Immature natural killer cell (primary cell): ENCODE measurements around the gene EYS. TPM values are rescaled to one million over a fixed set of nuclear protein-coding genes. Genes with fewer than 3 reads are reported as not detected.

Source experiments
- DNase-seq, 3 donors: peaks; one replicate each; pipeline ENCODE4 v3.0.0; 2022; ENCODE audit warnings: mixed read lengths in 1 of 3
- H3K27ac Mint-ChIP-seq, 6 donors: one replicate each; pipeline ENCODE4 v1.8.0; 2020; ENCODE audit warnings: mixed read lengths in 6 of 6, mild to moderate bottlenecking in 5 of 6, inconsistent platforms in 4 of 6, moderate library complexity in 3 of 6
- H3K27me3 Mint-ChIP-seq, 3 donors: one replicate each; pipeline ENCODE4 v1.8.0; 2020 to 2021; ENCODE audit warnings: low read depth in 3 of 3, mild to moderate bottlenecking in 3 of 3, mixed read lengths in 3 of 3, moderate library complexity in 3 of 3, inconsistent platforms in 1 of 3
- H3K36me3 Mint-ChIP-seq, 3 donors: one replicate each; pipeline ENCODE4 v1.8.0; 2020; ENCODE audit warnings: mixed read lengths in 3 of 3, inconsistent platforms in 2 of 3, mild to moderate bottlenecking in 2 of 3
- H3K4me1 Mint-ChIP-seq, 2 donors: one replicate each; pipeline ENCODE4 v1.8.0; 2020; ENCODE audit warnings: inconsistent platforms in 2 of 2, mild to moderate bottlenecking in 2 of 2, mixed read lengths in 2 of 2, moderate library complexity in 1 of 2
- H3K4me3 Mint-ChIP-seq, 5 donors: one replicate each; pipeline ENCODE4 v1.8.0; 2020; ENCODE audit warnings: mild to moderate bottlenecking in 5 of 5, mixed read lengths in 5 of 5, inconsistent platforms in 3 of 5, moderate library complexity in 3 of 5
- H3K9me3 Mint-ChIP-seq, 6 donors: one replicate each; pipeline ENCODE4 v1.8.0; 2020; ENCODE audit warnings: mild to moderate bottlenecking in 6 of 6, mixed read lengths in 6 of 6, inconsistent platforms in 4 of 6, moderate library complexity in 3 of 6
- polyA plus RNA-seq, 3 donors: library from polyadenylated mRNA; unstranded; fragments of 300-500 nt; fragmentation: Illumina TruSeq; gene quantifications; one replicate each; pipeline ENCODE4 v1.2.3, GENCODE V29; 2021

The EYS gene
- polyA plus RNA-seq, 3 donors from 2014 or later: not detected

DNA sequence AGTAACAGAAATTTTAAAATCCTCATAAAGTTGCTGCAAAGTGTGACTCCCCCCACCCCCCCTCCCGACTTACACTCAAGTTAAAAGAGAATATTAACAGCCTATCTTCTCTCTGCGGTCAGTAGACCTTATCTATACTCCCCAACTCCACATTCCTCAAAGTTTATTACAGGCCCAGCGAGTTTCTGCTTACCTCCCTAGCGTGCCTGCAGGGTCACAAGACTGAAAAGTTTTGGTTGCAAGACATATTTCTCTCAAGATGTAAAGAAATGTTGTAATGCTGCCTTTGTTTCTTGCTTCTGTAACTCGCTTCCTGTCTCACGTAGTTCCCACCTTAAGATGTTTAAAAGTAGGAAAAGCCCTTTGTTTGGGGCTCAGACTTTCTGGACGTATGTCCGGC is 1371.8 kb downstream of the EYS start:
- no peaks in the 10 kb centered on the region for H3K36me3 Mint-ChIP-seq
- no peaks in the 10 kb centered on the region for H3K4me1 Mint-ChIP-seq
- H3K27me3 Mint-ChIP-seq: peaks cover 0 to 1% (median 0%) of the 10 kb centered on the region in 3 donors
- no peak for DNase-seq
- no peak overlapping the region for H3K27ac Mint-ChIP-seq
- H3K4me3 Mint-ChIP-seq: no peak overlapping the region
- peaks cover 16 to 69% (median 35%) of the 10 kb centered on the region in 6 donors for H3K9me3 Mint-ChIP-seq

DNA sequence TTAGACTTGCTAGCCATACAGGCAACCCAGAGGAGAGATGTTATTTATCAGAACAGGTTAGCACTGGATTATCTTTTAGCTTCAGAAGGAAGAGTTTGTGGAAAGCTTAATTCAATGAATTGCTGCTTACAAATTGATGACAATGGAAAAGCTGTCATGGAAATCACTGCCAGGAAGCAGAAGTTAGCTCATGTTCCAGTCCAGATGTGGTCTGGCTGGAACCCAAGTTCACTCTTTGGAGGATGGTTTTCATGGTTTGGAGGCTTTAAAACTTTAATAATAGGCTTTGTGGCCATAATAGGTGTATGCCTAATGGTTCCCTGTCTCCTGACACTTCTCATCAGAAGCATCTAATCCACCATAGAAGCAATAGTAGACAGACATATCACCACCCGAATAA is 1372.4 kb downstream of the EYS start:
- no peak overlapping the region for H3K27ac Mint-ChIP-seq
- no peak overlapping the region for H3K4me3 Mint-ChIP-seq
- H3K27me3 Mint-ChIP-seq: no peaks in the 10 kb centered on the region
- no peak for DNase-seq
- H3K9me3 Mint-ChIP-seq: peaks cover 16 to 69% (median 36%) of the 10 kb centered on the region in 6 donors
- H3K36me3 Mint-ChIP-seq: no peaks in the 10 kb centered on the region
- H3K4me1 Mint-ChIP-seq: no peaks in the 10 kb centered on the region

DNA sequence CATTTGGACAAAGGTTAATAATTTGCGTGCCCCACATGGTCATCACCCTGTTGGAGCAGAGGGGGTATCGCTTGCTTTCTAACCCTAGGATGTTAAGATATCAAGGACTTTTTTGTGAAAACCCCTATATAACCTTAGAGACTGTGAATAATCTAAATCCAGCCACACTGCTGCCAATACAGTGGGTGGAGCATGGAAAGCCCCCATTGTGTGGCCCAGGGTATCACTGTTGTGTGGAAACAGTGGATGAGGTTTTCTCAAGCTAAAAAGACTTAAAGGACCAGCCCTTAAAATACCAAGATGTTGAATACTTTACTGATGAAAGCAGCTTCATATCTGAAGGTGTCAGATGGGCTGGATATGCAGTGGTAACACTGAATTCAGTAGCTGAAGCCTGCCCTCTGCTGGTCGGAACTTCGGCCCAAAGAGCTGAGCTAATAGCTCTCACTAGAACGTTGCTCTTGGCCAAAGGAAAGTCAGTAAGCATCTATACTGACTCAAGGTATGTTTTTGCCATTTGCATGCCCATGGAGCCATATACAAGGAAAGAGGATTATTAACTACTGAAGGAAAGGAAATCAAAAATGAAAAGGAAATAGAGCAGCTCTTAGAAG is 1376.2 kb downstream of the EYS start:
- no peaks in the 10 kb centered on the region for H3K27me3 Mint-ChIP-seq
- H3K27ac Mint-ChIP-seq: no peak overlapping the region
- peaks cover 10 to 64% (median 22%) of the 10 kb centered on the region in 6 donors for H3K9me3 Mint-ChIP-seq
- no peaks in the 10 kb centered on the region for H3K36me3 Mint-ChIP-seq
- no peak overlapping the region for H3K4me3 Mint-ChIP-seq
- no peak for DNase-seq
- no peaks in the 10 kb centered on the region for H3K4me1 Mint-ChIP-seq

DNA sequence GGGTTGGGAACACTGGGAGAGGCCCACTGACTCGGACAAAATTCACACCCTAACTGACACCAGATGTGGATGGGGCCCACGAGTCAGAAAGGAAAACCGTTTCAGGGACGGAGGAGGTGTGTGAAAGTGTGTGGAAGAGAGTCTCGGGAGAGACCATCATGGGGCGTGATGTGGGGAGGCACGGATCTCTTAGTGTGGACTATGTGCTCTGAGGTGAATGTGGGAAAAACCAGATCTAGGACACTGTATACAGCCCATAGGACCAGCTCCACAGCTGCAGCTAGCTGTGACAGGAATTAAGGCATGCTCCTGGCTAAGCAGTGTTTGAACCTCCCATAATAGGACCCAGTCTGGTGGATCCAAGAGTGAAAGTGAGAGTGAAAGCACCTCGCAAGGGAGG is 1380.1 kb downstream of the EYS start:
- no peak overlapping the region for H3K4me3 Mint-ChIP-seq

DNA sequence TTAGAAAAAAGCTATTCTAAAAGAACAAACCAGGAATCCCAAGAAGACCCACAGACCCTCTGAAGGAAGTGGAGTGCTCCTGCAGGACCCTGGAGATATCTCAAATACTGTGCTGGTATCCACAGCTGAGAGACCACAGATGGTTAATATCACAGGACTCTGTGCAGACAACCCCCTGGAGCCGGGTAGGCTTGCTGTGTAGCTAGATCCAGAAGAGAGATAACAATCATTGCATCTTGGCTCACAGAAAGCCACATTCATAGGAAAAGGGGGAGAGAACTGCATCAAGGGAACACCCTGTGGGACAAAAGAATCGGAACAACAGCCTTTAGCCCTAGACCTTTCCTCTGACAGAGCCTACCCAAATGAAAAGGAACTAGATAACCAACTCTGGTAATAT is 1381.9 kb downstream of the EYS start:
- peaks cover 5 to 54% (median 33%) of the 10 kb centered on the region in 6 donors for H3K9me3 Mint-ChIP-seq
- H3K4me1 Mint-ChIP-seq: no peaks in the 10 kb centered on the region
- no peak overlapping the region for H3K4me3 Mint-ChIP-seq
- H3K27ac Mint-ChIP-seq: no peak overlapping the region
- DNase-seq: no peak
- H3K36me3 Mint-ChIP-seq: no peaks in the 10 kb centered on the region
- H3K27me3 Mint-ChIP-seq: no peaks in the 10 kb centered on the region

More for the DNA sequence above, 1380.1 kb downstream of the EYS start:
- H3K27ac Mint-ChIP-seq: no peak overlapping the region
- H3K4me1 Mint-ChIP-seq: no peaks in the 10 kb centered on the region
- peaks cover 9 to 53% (median 33%) of the 10 kb centered on the region in 6 donors for H3K9me3 Mint-ChIP-seq
- DNase-seq: no peak
- H3K27me3 Mint-ChIP-seq: no peaks in the 10 kb centered on the region
- no peaks in the 10 kb centered on the region for H3K36me3 Mint-ChIP-seq

DNA sequence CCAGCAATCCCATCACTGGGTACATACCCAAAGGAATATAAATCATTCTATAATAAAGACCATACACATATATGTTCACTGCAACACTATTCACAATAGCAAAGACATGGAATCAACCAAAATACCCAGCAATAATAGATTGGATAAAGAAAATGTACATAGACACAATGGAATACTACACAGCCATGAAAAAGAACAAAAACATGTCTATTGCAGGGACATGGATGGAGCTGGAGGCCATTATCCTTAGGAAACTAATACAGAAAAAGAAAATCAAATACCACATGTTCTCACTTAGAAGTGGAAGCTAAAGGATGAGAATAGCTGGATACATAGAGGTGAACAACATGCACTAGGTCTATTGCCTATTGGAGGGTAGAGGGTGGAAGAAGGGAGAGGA is 1396.8 kb downstream of the EYS start:
- Mint-ChIP-seq H3K4me3 (no peak overlapping the region), H3K4me1 (no peaks in the 10 kb centered on the region), H3K27ac (no peak overlapping the region)

DNA sequence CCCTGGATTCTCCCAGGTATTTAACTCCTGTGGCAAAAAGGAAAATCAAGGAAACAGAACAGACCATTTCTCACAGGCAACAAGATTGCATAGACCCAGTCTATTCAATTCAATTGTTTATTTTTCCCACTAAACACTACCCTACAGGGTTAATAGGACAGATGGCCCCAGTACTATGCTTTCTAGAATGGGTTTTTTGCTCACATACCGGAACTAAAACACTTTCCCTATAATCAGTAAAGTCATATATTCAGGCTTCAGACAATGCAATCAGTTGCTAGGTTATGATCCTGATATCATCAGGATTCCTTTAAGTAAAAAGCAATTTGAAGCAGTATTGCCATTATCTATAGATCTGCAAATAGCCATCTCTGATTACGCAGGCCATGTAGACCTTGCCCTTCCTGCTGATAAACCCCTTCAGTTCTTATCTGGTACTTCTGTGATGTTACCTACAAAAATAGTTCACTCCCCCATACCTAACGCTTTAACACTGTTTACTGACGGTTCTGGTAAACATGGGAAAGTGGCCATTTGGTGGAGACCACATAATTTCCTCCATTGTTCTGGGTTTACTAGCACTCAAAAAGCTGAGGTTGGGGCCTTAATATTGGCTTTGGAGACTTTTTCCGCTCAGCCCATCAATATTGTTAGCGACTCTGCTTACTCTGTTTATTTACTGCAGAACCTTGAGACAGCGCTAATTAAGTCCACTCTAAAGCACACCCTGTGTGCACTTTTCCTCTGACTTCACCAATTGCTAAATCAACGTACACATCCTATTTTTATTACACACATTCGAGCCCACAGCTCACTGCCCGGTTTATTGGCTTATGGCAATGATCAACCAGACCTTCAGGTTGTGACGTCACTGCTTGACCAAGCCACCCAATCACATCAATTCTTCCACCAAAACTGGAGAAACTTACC is 1405.5 kb downstream of the EYS start:
- peaks cover 0 to 3% (median 0%) of the 10 kb centered on the region in 3 donors for H3K36me3 Mint-ChIP-seq
- H3K27ac Mint-ChIP-seq: no peak overlapping the region

More for the DNA sequence above, 1396.8 kb downstream of the EYS start:
- H3K9me3 Mint-ChIP-seq: peaks cover 17 to 64% (median 35%) of the 10 kb centered on the region in 6 donors
- H3K36me3 Mint-ChIP-seq: peaks cover 0 to 5% (median 4%) of the 10 kb centered on the region in 3 donors
- peaks cover 0 to 3% (median 2%) of the 10 kb centered on the region in 3 donors for H3K27me3 Mint-ChIP-seq
- DNase-seq: no peak

DNA sequence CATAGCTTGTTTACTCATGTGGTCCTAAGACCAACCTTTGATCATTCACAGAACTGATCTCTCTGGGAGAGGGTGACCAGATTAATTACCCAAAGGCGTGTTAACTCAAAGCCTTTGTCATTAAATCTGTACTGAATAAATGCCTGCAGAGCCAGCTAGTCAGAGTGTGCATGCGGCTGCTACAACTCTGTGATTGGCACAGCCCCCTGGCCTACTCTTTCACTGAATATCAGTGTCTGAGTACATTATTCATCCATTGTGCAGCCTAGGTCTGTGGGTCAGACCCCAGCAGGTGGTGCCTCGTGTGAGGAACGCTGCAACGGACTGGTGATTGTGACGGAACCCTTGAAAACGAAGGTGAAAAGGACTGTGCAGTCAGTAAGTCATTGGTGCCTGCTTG is 1407.8 kb downstream of the EYS start:
- Mint-ChIP-seq H3K27me3 (peaks cover 0 to 4% (median 0%) of the 10 kb centered on the region in 3 donors), H3K27ac (no peak overlapping the region), H3K4me1 (no peaks in the 10 kb centered on the region), H3K4me3 (no peak overlapping the region), H3K36me3 (peaks cover 0 to 3% (median 0%) of the 10 kb centered on the region in 3 donors), H3K9me3 (peaks cover 12 to 66% (median 23%) of the 10 kb centered on the region in 6 donors)
- DNase-seq: no peak

More for the DNA sequence above, 1405.5 kb downstream of the EYS start:
- H3K4me3 Mint-ChIP-seq: no peak overlapping the region
- H3K9me3 Mint-ChIP-seq: peaks cover 12 to 62% (median 26%) of the 10 kb centered on the region in 6 donors
- H3K4me1 Mint-ChIP-seq: no peaks in the 10 kb centered on the region
- no peak for DNase-seq
- peaks cover 0 to 4% (median 0%) of the 10 kb centered on the region in 3 donors for H3K27me3 Mint-ChIP-seq

DNA sequence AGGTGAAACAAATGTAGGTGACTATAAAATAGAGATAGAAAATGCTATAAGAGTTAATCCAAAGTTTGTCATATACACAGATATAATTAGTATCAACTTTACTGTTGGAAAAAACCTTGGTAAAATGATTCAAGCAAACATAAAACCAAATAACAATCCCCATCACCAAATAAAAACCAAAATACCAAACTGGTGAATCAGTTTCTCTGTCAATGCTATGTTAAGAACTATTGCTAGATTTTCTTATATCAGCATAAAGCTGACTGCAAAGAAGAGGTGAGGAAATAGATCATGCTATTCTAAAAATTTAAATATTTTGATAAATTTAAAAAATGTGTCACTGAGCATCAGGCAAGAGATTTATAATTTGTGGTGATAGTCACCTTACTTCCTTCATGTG is 1413.0 kb downstream of the EYS start:
- no peak overlapping the region for H3K4me3 Mint-ChIP-seq
- no peak for DNase-seq
- no peaks in the 10 kb centered on the region for H3K36me3 Mint-ChIP-seq
- H3K4me1 Mint-ChIP-seq: no peaks in the 10 kb centered on the region
- peaks cover 9 to 53% (median 16%) of the 10 kb centered on the region in 6 donors for H3K9me3 Mint-ChIP-seq
- H3K27me3 Mint-ChIP-seq: no peaks in the 10 kb centered on the region
- H3K27ac Mint-ChIP-seq: no peak overlapping the region

DNA sequence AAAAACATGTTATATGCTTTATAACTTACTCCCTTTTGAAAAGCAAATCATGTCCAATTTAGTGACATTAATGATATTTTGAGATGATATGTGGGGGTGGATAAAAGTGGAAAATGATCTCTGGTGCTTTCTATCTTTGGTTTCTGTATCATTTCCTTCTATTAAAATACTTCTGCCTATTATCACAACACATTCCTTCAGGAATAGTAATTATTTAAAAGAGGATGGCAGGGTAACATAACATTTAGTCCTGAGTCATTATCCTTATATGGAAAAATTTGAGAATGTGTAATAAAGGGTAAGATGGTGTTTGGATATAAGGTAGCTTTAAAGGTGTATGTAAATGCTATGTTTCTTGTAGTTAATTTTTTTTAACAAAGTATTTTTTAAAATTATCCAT is 1413.7 kb downstream of the EYS start:
- Mint-ChIP-seq H3K4me1 (no peaks in the 10 kb centered on the region), H3K4me3 (no peak overlapping the region), H3K9me3 (peaks cover 10 to 55% (median 17%) of the 10 kb centered on the region in 6 donors), H3K36me3 (no peaks in the 10 kb centered on the region), H3K27me3 (no peaks in the 10 kb centered on the region), H3K27ac (no peak overlapping the region)
- no peak for DNase-seq

DNA sequence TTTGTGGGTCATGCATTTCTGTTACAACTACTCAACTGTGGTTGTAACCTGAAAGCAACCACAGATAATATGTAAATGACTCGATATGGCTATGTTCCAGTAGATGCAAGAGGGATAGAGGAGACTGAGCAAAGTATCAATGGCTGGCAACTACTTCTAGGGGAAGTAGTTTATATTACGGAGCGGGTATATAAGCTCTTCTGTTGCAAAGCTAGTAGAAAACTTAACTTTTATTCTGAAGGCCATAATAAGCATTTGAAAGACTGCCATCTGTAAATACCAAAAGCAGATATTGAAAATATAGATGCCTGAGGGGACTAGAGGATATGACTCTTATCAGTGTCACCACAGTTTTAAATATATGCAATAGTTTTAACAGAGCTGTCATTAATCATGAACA is 1416.2 kb downstream of the EYS start:
- DNase-seq: no peak
- Mint-ChIP-seq H3K4me1 (no peaks in the 10 kb centered on the region), H3K27ac (no peak overlapping the region), H3K27me3 (no peaks in the 10 kb centered on the region), H3K9me3 (peaks cover 7 to 53% (median 15%) of the 10 kb centered on the region in 6 donors), H3K36me3 (no peaks in the 10 kb centered on the region), H3K4me3 (no peak overlapping the region)

DNA sequence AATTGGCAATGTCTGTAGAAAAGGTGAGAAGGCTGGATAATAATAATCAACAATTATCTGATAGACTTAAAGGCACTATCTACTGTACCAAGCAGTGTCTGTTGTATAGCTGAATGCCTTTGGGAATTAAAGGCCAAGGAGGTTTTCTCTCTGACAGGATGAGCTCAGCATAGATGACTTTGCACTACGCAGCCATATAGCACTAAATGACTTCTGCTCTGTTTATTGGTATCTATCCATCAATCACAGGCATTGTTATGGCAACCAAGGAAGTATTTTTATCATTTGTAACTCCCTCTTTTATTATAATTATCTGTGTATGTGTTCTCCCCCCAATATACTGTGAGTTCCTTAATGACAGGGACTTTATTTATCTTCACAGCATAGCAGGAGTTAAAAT is 1417.1 kb downstream of the EYS start:
- no peak for DNase-seq
- Mint-ChIP-seq H3K27ac (no peak overlapping the region), H3K36me3 (peaks cover 0 to 5% (median 0%) of the 10 kb centered on the region in 3 donors), H3K4me3 (no peak overlapping the region), H3K4me1 (no peaks in the 10 kb centered on the region), H3K9me3 (peaks cover 13 to 53% (median 16%) of the 10 kb centered on the region in 6 donors), H3K27me3 (no peaks in the 10 kb centered on the region)

DNA sequence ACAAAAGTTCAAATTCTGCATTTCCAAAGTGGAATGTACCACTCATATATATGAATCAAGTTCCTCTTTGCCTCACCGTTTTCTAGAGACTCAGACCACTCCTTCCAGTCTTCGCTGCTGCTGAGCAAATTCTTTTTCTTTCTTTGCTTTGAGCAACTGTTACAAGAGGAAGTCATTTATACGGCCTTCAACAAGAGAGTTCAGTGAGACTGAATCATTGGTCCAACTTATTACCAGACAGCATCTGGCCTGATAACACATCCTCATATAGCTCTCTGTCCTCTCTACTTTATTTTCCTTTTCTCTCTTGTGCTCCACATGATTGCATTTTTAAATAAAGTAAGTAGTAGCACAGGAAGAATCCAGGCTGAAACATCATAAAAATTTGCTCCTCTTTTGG is 1418.7 kb downstream of the EYS start:
- H3K27me3 Mint-ChIP-seq: no peaks in the 10 kb centered on the region
- H3K4me3 Mint-ChIP-seq: no peak overlapping the region
- H3K9me3 Mint-ChIP-seq: peaks cover 13 to 54% (median 16%) of the 10 kb centered on the region in 6 donors
- no peak overlapping the region for H3K27ac Mint-ChIP-seq
- DNase-seq: no peak
- no peaks in the 10 kb centered on the region for H3K4me1 Mint-ChIP-seq
- H3K36me3 Mint-ChIP-seq: peaks cover 0 to 8% (median 0%) of the 10 kb centered on the region in 3 donors

DNA sequence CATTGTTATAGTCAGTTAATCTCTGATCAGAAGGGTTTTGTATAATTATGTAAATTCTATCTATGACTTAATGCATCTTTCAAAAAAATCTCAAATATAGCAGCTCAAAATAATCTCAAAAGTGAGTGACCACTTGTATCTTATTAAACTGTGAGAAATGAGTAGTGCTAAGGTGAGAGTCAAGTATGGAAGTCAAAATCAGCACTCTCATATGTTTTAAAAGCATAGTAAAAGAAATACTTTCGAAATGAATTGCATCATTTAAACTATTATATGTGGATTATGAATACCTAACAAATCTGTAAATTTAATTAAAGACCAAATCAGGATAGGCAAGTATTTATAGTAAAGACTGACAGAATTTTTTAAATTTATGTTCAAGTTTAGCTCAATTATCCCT is 1425.9 kb downstream of the EYS start:
- Mint-ChIP-seq H3K36me3 (peaks cover 0 to 9% (median 4%) of the 10 kb centered on the region in 3 donors), H3K4me3 (no peak overlapping the region)

More for the DNA sequence above, 1425.9 kb downstream of the EYS start:
- H3K27me3 Mint-ChIP-seq: peaks cover 0 to 2% (median 0%) of the 10 kb centered on the region in 3 donors
- peaks cover 9 to 39% (median 22%) of the 10 kb centered on the region in 6 donors for H3K9me3 Mint-ChIP-seq
- DNase-seq: no peak
- H3K27ac Mint-ChIP-seq: no peak overlapping the region
- no peaks in the 10 kb centered on the region for H3K4me1 Mint-ChIP-seq
